HG03045 (cell line): Measurements from ENCODE around the gene ST6GALNAC6.
"Not testable (repeated sequence)": the region's sequence is repeated elsewhere in the genome, so short reads cannot be mapped to it uniquely, and the experiment has no call there.

ENCODE experiments used
- ATAC-seq: cut with Tn5 transposase; IDR thresholded peaks from one replicate; pipeline ENCODE4 v1.9.1; 2021; ENCODE audit warnings: mild to moderate bottlenecking, moderate library complexity; ENCODE audit not compliant: unreplicated experiment

The ST6GALNAC6 gene

DNA sequence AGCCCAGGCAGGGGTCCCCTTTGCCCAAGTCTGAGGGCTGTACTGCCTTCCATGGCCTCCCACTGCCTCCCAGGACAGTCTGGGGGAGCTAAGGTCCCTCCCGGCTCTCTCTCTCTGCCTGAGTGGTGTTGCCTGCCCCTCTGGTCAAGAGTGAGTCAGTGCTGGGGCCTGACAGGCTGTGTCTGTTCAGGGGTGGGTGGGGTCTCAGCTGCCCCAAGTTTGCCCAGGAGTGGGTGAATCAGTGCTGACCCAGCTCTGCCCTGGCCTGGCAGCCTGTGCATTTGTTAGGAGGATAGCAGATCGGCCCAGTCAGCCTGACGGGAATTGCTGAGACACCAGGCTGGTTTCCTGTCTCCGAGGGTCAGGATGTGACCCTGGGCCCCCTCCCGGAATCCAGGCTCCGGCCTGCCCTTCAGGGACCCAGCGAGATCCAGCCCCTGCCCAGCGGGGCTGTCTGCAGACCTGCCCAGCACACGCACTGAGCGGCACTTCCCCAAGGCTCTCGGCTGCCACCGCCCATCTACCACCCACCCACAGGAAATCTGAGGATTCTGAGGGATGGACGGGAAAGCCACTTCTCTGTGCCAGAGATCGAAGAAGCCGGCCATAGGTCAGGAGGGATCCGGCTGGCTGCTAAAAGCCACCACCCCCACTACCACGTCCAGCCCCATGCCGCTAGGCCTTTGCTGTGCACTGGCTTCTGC lies 60.9 kb downstream of the ST6GALNAC6 start:
- ATAC-seq = no peak

- ATAC-seq = no peak
Observed at GRCh38 chr9:127837346-127837745, 62.1 kb downstream of the ST6GALNAC6 start.

- ATAC-seq = not testable (repeated sequence)
Observed at GRCh38 chr9:127836561-127836960, 62.8 kb downstream of the ST6GALNAC6 start.

DNA sequence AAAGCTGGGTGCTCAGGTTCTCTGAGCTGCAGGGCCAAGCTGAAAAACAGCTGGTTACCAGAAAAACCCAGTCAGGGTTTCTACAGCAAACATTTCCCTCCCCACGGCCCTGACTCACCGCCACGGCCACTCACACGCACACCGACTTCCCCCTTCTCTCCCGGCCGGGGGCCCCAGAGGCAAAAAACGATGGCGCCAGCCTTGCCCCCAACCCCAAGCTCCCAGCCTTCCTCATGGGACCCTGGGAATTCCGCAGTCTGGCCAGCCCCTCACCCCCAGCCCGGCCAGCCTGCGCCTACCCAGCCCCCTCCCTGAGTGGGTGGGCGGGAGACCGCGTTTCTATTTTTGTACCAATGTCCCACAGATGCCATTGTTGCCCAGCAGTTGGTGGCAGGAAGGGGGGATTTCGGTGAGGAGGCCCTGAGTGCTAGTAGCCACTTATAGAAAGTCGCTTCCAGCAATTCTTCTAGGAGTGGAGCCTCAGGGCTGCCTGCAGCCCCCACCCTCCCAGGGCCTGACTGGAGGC lies 63.3 kb downstream of the ST6GALNAC6 start:
- no peak for ATAC-seq
